WTC11 (cell line): ENCODE measurements around the gene MSLN. TPM values are rescaled to one million over a fixed set of nuclear protein-coding genes. Genes with fewer than 3 reads are reported as not detected.

Experiments
- ATAC-seq: fragments of 200-7000 bp; cut with Tn5 transposase; 2 replicates; pipeline ENCODE4 v1.10.0; 2021; ENCODE audit warnings: mild to moderate bottlenecking, moderate library complexity
- CTCF ChIA-PET: fragments of 300-600 bp; sonication (Branson Sonifier 250); formaldehyde crosslinking; loops from one replicate; lab custom pipeline; 2021; ENCODE audit warnings: antibody characterized with exemption; lab: Charles Lee
- POLR2A ChIA-PET: fragments of 350-600 bp; sonication (Branson Sonifier 250); formaldehyde crosslinking; loops from one replicate; lab custom pipeline; 2021; ENCODE audit warnings: antibody characterized with exemption; lab: Charles Lee
- DNase-seq: peaks from one replicate; pipeline ENCODE4 v3.0.0; 2021; ENCODE audit warnings: low spot score
- H3K27ac Mint-ChIP-seq: 2 replicates; pipeline ENCODE4 v1.8.0; 2021; ENCODE audit warnings: mixed read lengths
- H3K27me3 Mint-ChIP-seq: 2 replicates; pipeline ENCODE4 v1.8.0; 2021; ENCODE audit warnings: low read depth, mild to moderate bottlenecking, moderate library complexity, mixed read lengths
- H3K36me3 Mint-ChIP-seq: 2 replicates; pipeline ENCODE4 v1.8.0; 2021; ENCODE audit warnings: mixed read lengths
- H3K4me1 Mint-ChIP-seq: 2 replicates; pipeline ENCODE4 v1.8.0; 2022; ENCODE audit warnings: mixed read lengths
- H3K4me3 Mint-ChIP-seq: 2 replicates; pipeline ENCODE4 v1.8.0; 2021; ENCODE audit warnings: mild to moderate bottlenecking, moderate library complexity, mixed read lengths
- H3K9me3 Mint-ChIP-seq: 2 replicates; pipeline ENCODE4 v1.8.0; 2021; ENCODE audit warnings: mixed read lengths
- ATF1 ChIP-seq: sonication (generic); formaldehyde crosslinking; IDR thresholded peaks from 2 replicates; pipeline ENCODE4 v1.8.1; 2023; ENCODE audit warnings: mild to moderate bottlenecking, moderate library complexity, missing genetic modification reagents
- ATF2 ChIP-seq: sonication (generic); formaldehyde crosslinking; IDR thresholded peaks from 2 replicates; pipeline ENCODE4 v1.8.1; 2022; ENCODE audit warnings: low read depth, missing genetic modification reagents, borderline replicate concordance
- CBFB ChIP-seq: sonication (generic); formaldehyde crosslinking; IDR thresholded peaks from 2 replicates; pipeline ENCODE4 v1.8.1; 2022; ENCODE audit warnings: mild to moderate bottlenecking, low read depth, missing genetic modification reagents
- CTCF ChIP-seq: fragments of 200-600 bp; IDR thresholded peaks from 2 replicates; pipeline ENCODE4 v1.8.0; 2022; ENCODE audit warnings: antibody characterized with exemption
- E2F1 ChIP-seq: sonication (generic); formaldehyde crosslinking; IDR thresholded peaks from 2 replicates; pipeline ENCODE4 v1.8.0; 2022; ENCODE audit warnings: mild to moderate bottlenecking, missing genetic modification reagents
- ESRRA ChIP-seq: sonication (generic); formaldehyde crosslinking; IDR thresholded peaks from 2 replicates; pipeline ENCODE4 v1.8.1; 2022; ENCODE audit warnings: mild to moderate bottlenecking, missing genetic modification reagents, borderline replicate concordance
- FOXP4 ChIP-seq: sonication (generic); formaldehyde crosslinking; IDR thresholded peaks from 2 replicates; pipeline ENCODE4 v1.8.0; 2022; ENCODE audit warnings: mild to moderate bottlenecking, missing genetic modification reagents
- GABPB1 ChIP-seq: sonication (generic); formaldehyde crosslinking; IDR thresholded peaks from 2 replicates; pipeline ENCODE4 v1.8.1; 2023; ENCODE audit warnings: mild to moderate bottlenecking, missing genetic modification reagents
- JAZF1 ChIP-seq: fragments of 250-450 bp; sonication (Bioruptor Pico); IDR thresholded peaks from 2 replicates; pipeline ENCODE4 v1.9.0; 2021; ENCODE audit warnings: moderate library complexity, mild to moderate bottlenecking, inconsistent platforms
- KAT7 ChIP-seq: sonication (generic); formaldehyde crosslinking; IDR thresholded peaks from 2 replicates; pipeline ENCODE4 v1.8.1; 2023; ENCODE audit warnings: missing genetic modification reagents, mild to moderate bottlenecking, borderline replicate concordance
- MLX ChIP-seq: sonication (generic); formaldehyde crosslinking; IDR thresholded peaks from 2 replicates; pipeline ENCODE4 v1.8.1; 2023; ENCODE audit warnings: mild to moderate bottlenecking, missing genetic modification reagents, moderate library complexity
- NFATC4 ChIP-seq: fragments of 250-450 bp; sonication (Bioruptor Pico); IDR thresholded peaks from 2 replicates; pipeline ENCODE4 v1.9.0; 2021; ENCODE audit warnings: mild to moderate bottlenecking
- PREB ChIP-seq: sonication (generic); formaldehyde crosslinking; IDR thresholded peaks from 2 replicates; pipeline ENCODE4 v1.8.1; 2022; ENCODE audit warnings: mild to moderate bottlenecking, missing genetic modification reagents, moderate library complexity, borderline replicate concordance
- STAT6 ChIP-seq: sonication (generic); formaldehyde crosslinking; conservative IDR thresholded peaks from 2 replicates; pipeline ENCODE4 v1.8.1; 2023; ENCODE audit warnings: mild to moderate bottlenecking, low read depth, missing genetic modification reagents, moderate library complexity
- USF1 ChIP-seq: sonication (generic); formaldehyde crosslinking; IDR thresholded peaks from 2 replicates; pipeline ENCODE4 v1.8.0; 2022; ENCODE audit warnings: mild to moderate bottlenecking, missing genetic modification reagents
- ZNF219 ChIP-seq: sonication (generic); formaldehyde crosslinking; IDR thresholded peaks from 2 replicates; pipeline ENCODE4 v1.8.0; 2023; ENCODE audit warnings: missing genetic modification reagents, mild to moderate bottlenecking, borderline replicate concordance
- ZNF423 ChIP-seq: fragments of 250-450 bp; sonication (Bioruptor Pico); IDR thresholded peaks from 2 replicates; pipeline ENCODE4 v2.1.2; 2022; ENCODE audit warnings: mild to moderate bottlenecking, moderate library complexity
- ZNF671 ChIP-seq: fragments of 250-450 bp; sonication (Bioruptor Pico); IDR thresholded peaks from 2 replicates; pipeline ENCODE4 v1.8.0; 2021; ENCODE audit warnings: mild to moderate bottlenecking
- ZSCAN18 ChIP-seq: fragments of 250-450 bp; sonication (Bioruptor Pico); IDR thresholded peaks from 2 replicates; pipeline ENCODE4 v2.1.2; 2022; ENCODE audit warnings: mild to moderate bottlenecking, moderate library complexity
- total RNA-seq: library from RNA; stranded (reverse); gene quantifications from 3 replicates; pipeline ENCODE4 v1.2.3, GENCODE V29; 2021

Gene MSLN
- total RNA-seq, 1 experiment from 2014 or later = 0.20 TPM

- TF ChIP-seq MLX (no peak), NFATC4 (CRISPR knock-in tag) (no peak), USF1 (no peak), ATF2 (no peak), ZNF219 (CRISPR knock-in tag) (no peak), ZSCAN18 (CRISPR knock-in tag) (no peak), ESRRA (CRISPR knock-in tag) (no peak), PREB (no peak)
Measured at GRCh38 chr16:759110-759910, 1.2 kb upstream of the MSLN start (continued).

- peaks cover 5% of the 10 kb centered on the region for H3K9me3 Mint-ChIP-seq
- DNase-seq (no peak), ATAC-seq (no peak)
- no peaks in the 10 kb centered on the region for H3K4me1 Mint-ChIP-seq
- H3K36me3 Mint-ChIP-seq = no peaks in the 10 kb centered on the region; the same call in 1 of the 2 replicates
- peaks cover 6% of the 10 kb centered on the region; the same call in 1 of the 2 replicates for H3K27me3 Mint-ChIP-seq
- H3K4me3 Mint-ChIP-seq = no peak overlapping the region
- H3K27ac Mint-ChIP-seq = no peak overlapping the region
- CTCF ChIA-PET = interaction anchor here (0.9 to 1.6 kb wide), 6 partner anchors 14 to 47 kb away, joined by 3 to 4 read pairs (median 4); partner anchors contain the start of gene CIAO3
- POLR2A ChIA-PET = no interaction called here
- no peak for TF ChIP-seq ATF1 (CRISPR knock-in tag)
- no peak for TF ChIP-seq CTCF
- TF ChIP-seq ZSCAN18 (CRISPR knock-in tag) = no peak
- no peak for TF ChIP-seq FOXP4 (CRISPR knock-in tag)
- TF ChIP-seq ZNF671 = no peak
- TF ChIP-seq ZNF423 (CRISPR knock-in tag) = no peak
- TF ChIP-seq CBFB (CRISPR knock-in tag) = no peak
- TF ChIP-seq STAT6 (CRISPR knock-in tag) = no peak
- no peak for TF ChIP-seq E2F1
- TF ChIP-seq GABPB1 (CRISPR knock-in tag) = no peak
- TF ChIP-seq JAZF1 (CRISPR knock-in tag) = no peak
- TF ChIP-seq KAT7 (CRISPR knock-in tag) = no peak
Measured at GRCh38 chr16:760065-760464, 469 bp upstream of the MSLN start.
